HEK293 (cell line): ENCODE data around the gene ZNF771.

Experiments used
- AEBP2 ChIP-seq: fragments of 450-650 bp; formaldehyde crosslinking; IDR thresholded peaks from 2 replicates; pipeline ENCODE4 v1.5.1; 2016; ENCODE audit warnings: missing biosample characterization, missing genetic modification characterization, borderline replicate concordance
- GLIS1 ChIP-seq: fragments of 450-650 bp; formaldehyde crosslinking; IDR thresholded peaks from 2 replicates; pipeline ENCODE4 v1.5.1; 2016; ENCODE audit warnings: missing biosample characterization, missing genetic modification characterization
- INSM2 ChIP-seq: fragments of 450-650 bp; formaldehyde crosslinking; IDR thresholded peaks from 2 replicates; pipeline ENCODE4 v1.5.1; 2016; ENCODE audit warnings: missing biosample characterization, missing genetic modification characterization
- KLF7 ChIP-seq: fragments of 450-650 bp; formaldehyde crosslinking; IDR thresholded peaks from 2 replicates; pipeline ENCODE4 v1.5.1; 2016; ENCODE audit warnings: missing biosample characterization, missing genetic modification characterization, borderline replicate concordance
- MYNN ChIP-seq: fragments of 450-650 bp; formaldehyde crosslinking; IDR thresholded peaks from 2 replicates; pipeline ENCODE4 v1.5.1; 2016; ENCODE audit warnings: missing biosample characterization, missing genetic modification characterization, borderline replicate concordance
- OVOL3 ChIP-seq: fragments of 450-650 bp; formaldehyde crosslinking; IDR thresholded peaks from 2 replicates; pipeline ENCODE4 v1.5.1; 2016; ENCODE audit warnings: missing biosample characterization, missing genetic modification characterization
- SETDB1 ChIP-seq: IDR thresholded peaks from one replicate; pipeline ENCODE4 v1.6.1; 2017; ENCODE audit warnings: mild to moderate bottlenecking, low read length, moderate library complexity, mixed read lengths; ENCODE audit not compliant: insufficient read length
- SP2 ChIP-seq: fragments of 450-650 bp; formaldehyde crosslinking; IDR thresholded peaks from 2 replicates; pipeline ENCODE4 v1.5.1; 2016; ENCODE audit warnings: missing biosample characterization, missing genetic modification characterization
- TRIM28 ChIP-seq: IDR thresholded peaks from 2 replicates; pipeline ENCODE4 v1.6.1; 2011; ENCODE audit warnings: low read length, control low read depth, borderline replicate concordance
- ZBTB49 ChIP-seq: fragments of 450-650 bp; formaldehyde crosslinking; IDR thresholded peaks from 2 replicates; pipeline ENCODE4 v1.5.1; 2016; ENCODE audit warnings: missing biosample characterization, missing genetic modification characterization, low read depth
- ZNF112 ChIP-seq: fragments of 450-650 bp; formaldehyde crosslinking; IDR thresholded peaks from 2 replicates; pipeline ENCODE4 v1.5.0; 2017; ENCODE audit warnings: missing biosample characterization, missing genetic modification characterization
- ZNF146 ChIP-seq: fragments of 450-650 bp; formaldehyde crosslinking; IDR thresholded peaks from 2 replicates; pipeline ENCODE4 v1.5.1; 2016; ENCODE audit warnings: missing biosample characterization, missing genetic modification characterization
- ZNF18 ChIP-seq: fragments of 450-650 bp; formaldehyde crosslinking; IDR thresholded peaks from 2 replicates; pipeline ENCODE4 v1.5.1; 2016; ENCODE audit warnings: missing biosample characterization, missing genetic modification characterization
- ZNF184 ChIP-seq: fragments of 450-650 bp; IDR thresholded peaks from 2 replicates; pipeline ENCODE4 v1.5.1; 2018; ENCODE audit warnings: missing biosample characterization, mild to moderate bottlenecking, missing genetic modification characterization
- ZNF202 ChIP-seq: fragments of 450-650 bp; formaldehyde crosslinking; IDR thresholded peaks from 2 replicates; pipeline ENCODE4 v1.5.1; 2016; ENCODE audit warnings: missing biosample characterization, missing genetic modification characterization, borderline replicate concordance
- ZNF248 ChIP-seq: fragments of 450-650 bp; formaldehyde crosslinking; IDR thresholded peaks from 2 replicates; pipeline ENCODE4 v1.5.1; 2017; ENCODE audit warnings: missing biosample characterization, missing genetic modification characterization
- ZNF274 ChIP-seq, 2 experiments: fragments of 200-500 bp in 1 of 2; fragments of 450-650 bp in 1 of 2; sonication (Bioruptor generic) in 1 of 2; formaldehyde crosslinking in 1 of 2; IDR thresholded peaks; 2 replicates each; pipeline versions ENCODE4 v1.5.1 to v1.6.1; 2014 to 2016; ENCODE audit warnings: borderline replicate concordance in 1 of 2, inconsistent platforms in 1 of 2, low read length in 1 of 2, missing biosample characterization in 1 of 2, missing genetic modification characterization in 1 of 2
- ZNF335 ChIP-seq: fragments of 450-650 bp; formaldehyde crosslinking; conservative IDR thresholded peaks from 2 replicates; pipeline ENCODE4 v1.5.1; 2016; ENCODE audit warnings: missing biosample characterization, missing genetic modification characterization
- ZNF354C ChIP-seq: fragments of 450-650 bp; formaldehyde crosslinking; IDR thresholded peaks from 2 replicates; pipeline ENCODE4 v1.5.1; 2016; ENCODE audit warnings: missing biosample characterization, missing genetic modification characterization, low read depth, borderline replicate concordance
- ZNF37A ChIP-seq: fragments of 450-650 bp; IDR thresholded peaks from 2 replicates; pipeline ENCODE4 v1.5.1; 2018; ENCODE audit warnings: missing biosample characterization, missing genetic modification characterization
- ZNF558 ChIP-seq: fragments of 450-650 bp; formaldehyde crosslinking; IDR thresholded peaks from 2 replicates; pipeline ENCODE4 v1.5.1; 2016; ENCODE audit warnings: missing biosample characterization, missing genetic modification characterization
- ZNF560 ChIP-seq: fragments of 450-650 bp; formaldehyde crosslinking; IDR thresholded peaks from 2 replicates; pipeline ENCODE4 v1.5.1; 2017; ENCODE audit warnings: missing biosample characterization, missing genetic modification characterization, borderline replicate concordance
- ZNF571 ChIP-seq: fragments of 450-650 bp; formaldehyde crosslinking; IDR thresholded peaks from 2 replicates; pipeline ENCODE4 v1.5.0; 2017; ENCODE audit warnings: missing biosample characterization, missing genetic modification characterization
- ZNF585B ChIP-seq: fragments of 450-650 bp; formaldehyde crosslinking; IDR thresholded peaks from 2 replicates; pipeline ENCODE4 v1.5.1; 2016; ENCODE audit warnings: missing biosample characterization, missing genetic modification characterization
- ZNF837 ChIP-seq: fragments of 450-650 bp; formaldehyde crosslinking; IDR thresholded peaks from 2 replicates; pipeline ENCODE4 v1.5.1; 2016; ENCODE audit warnings: missing biosample characterization, missing genetic modification characterization
- TF ChIP-seq, protein P1 (sequence below): fragments of 450-650 bp; formaldehyde crosslinking; IDR thresholded peaks from 2 replicates; pipeline ENCODE4 v1.5.1; 2016; ENCODE audit warnings: missing biosample characterization, missing genetic modification characterization
- TF ChIP-seq, protein P2 (sequence below): fragments of 450-650 bp; formaldehyde crosslinking; IDR thresholded peaks from 2 replicates; pipeline ENCODE4 v1.5.1; 2016; ENCODE audit warnings: missing biosample characterization, missing genetic modification characterization

ZNF771 gene

GRCh38 chr16:30457743-30458560 lies 50.5 kb downstream of the ZNF771 start (continued):
- TF ChIP-seq AEBP2 (tag by site-specific recombination) (no peak), ZNF37A (no peak), TRIM28 (no peak), ZNF335 (tag by site-specific recombination) (0 out of 2 replicates have a peak, but pooled peaks have one; percentile 23), SETDB1 (no peak), SP2 (no peak), ZNF585B (tag by site-specific recombination) (no peak), ZNF248 (no peak), GLIS1 (tag by site-specific recombination) (no peak), ZNF18 (tag by site-specific recombination) (no peak), ZNF354C (tag by site-specific recombination) (0 out of 2 replicates have a peak, but pooled peaks have one; percentile 16), ZNF274 (IDR thresholded peaks at IDR 0.05; ENCODE audit: low read length) (no peak), ZNF274 (tag by site-specific recombination; IDR thresholded peaks at IDR 0.05; ENCODE audit: borderline replicate concordance) (no peak), MYNN (tag by site-specific recombination) (0 out of 2 replicates have a peak, but pooled peaks have one; percentile 14), ZNF571 (tag by site-specific recombination) (no peak), KLF7 (tag by site-specific recombination) (no peak), ZNF558 (tag by site-specific recombination) (peak; percentile 77), ZNF560 (tag by site-specific recombination) (0 out of 2 replicates have a peak, but pooled peaks have one; percentile 28), OVOL3 (tag by site-specific recombination) (no peak), INSM2 (tag by site-specific recombination) (no peak; the same call in 1 of the 2 replicates), ZBTB49 (tag by site-specific recombination) (no peak), ZNF837 (tag by site-specific recombination) (no peak), ZNF112 (tag by site-specific recombination) (no peak), ZNF146 (tag by site-specific recombination) (no peak), ZNF184 (tag by site-specific recombination) (no peak), ZNF202 (tag by site-specific recombination) (peak; percentile 40; the same call in 1 of the 2 replicates)
- TF ChIP-seq, protein P1, sequence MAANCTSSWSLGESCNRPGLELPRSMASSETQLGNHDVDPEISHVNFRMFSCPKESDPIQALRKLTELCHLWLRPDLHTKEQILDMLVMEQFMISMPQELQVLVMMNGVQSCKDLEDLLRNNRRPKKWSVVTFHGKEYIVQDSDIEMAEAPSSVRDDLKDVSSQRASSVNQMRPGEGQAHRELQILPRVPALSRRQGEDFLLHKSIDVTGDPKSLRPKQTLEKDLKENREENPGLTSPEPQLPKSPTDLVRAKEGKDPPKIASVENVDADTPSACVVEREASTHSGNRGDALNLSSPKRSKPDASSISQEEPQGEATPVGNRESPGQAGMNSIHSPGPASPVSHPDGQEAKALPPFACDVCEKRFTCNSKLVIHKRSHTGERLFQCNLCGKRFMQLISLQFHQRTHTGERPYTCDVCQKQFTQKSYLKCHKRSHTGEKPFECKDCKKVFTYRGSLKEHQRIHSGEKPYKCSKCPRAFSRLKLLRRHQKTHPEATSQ (tag by site-specific recombination) = no peak
- TF ChIP-seq, protein P2, sequence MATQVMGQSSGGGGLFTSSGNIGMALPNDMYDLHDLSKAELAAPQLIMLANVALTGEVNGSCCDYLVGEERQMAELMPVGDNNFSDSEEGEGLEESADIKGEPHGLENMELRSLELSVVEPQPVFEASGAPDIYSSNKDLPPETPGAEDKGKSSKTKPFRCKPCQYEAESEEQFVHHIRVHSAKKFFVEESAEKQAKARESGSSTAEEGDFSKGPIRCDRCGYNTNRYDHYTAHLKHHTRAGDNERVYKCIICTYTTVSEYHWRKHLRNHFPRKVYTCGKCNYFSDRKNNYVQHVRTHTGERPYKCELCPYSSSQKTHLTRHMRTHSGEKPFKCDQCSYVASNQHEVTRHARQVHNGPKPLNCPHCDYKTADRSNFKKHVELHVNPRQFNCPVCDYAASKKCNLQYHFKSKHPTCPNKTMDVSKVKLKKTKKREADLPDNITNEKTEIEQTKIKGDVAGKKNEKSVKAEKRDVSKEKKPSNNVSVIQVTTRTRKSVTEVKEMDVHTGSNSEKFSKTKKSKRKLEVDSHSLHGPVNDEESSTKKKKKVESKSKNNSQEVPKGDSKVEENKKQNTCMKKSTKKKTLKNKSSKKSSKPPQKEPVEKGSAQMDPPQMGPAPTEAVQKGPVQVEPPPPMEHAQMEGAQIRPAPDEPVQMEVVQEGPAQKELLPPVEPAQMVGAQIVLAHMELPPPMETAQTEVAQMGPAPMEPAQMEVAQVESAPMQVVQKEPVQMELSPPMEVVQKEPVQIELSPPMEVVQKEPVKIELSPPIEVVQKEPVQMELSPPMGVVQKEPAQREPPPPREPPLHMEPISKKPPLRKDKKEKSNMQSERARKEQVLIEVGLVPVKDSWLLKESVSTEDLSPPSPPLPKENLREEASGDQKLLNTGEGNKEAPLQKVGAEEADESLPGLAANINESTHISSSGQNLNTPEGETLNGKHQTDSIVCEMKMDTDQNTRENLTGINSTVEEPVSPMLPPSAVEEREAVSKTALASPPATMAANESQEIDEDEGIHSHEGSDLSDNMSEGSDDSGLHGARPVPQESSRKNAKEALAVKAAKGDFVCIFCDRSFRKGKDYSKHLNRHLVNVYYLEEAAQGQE (tag by site-specific recombination) = peak; percentile 74
